ENCODE results near the gene SFT2D3.

The SFT2D3 gene

DNA sequence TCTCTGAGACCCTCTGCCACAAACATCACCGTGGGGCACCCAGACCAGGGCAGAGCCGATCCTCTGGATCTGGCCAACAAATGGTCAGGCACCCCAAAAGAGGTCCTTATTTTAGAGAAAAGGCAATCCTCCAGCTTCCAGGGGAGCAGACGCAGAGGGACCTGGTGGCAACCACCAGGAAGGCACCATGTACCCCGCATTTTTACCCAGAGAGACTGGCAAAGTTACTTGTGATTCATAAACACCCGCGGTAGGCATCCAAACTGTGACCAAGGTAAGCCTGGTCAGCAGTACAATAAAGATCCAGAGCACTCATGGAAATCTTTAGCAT is 36.4 kb upstream of the SFT2D3 start:
- no peak for FAIRE-seq

DNA sequence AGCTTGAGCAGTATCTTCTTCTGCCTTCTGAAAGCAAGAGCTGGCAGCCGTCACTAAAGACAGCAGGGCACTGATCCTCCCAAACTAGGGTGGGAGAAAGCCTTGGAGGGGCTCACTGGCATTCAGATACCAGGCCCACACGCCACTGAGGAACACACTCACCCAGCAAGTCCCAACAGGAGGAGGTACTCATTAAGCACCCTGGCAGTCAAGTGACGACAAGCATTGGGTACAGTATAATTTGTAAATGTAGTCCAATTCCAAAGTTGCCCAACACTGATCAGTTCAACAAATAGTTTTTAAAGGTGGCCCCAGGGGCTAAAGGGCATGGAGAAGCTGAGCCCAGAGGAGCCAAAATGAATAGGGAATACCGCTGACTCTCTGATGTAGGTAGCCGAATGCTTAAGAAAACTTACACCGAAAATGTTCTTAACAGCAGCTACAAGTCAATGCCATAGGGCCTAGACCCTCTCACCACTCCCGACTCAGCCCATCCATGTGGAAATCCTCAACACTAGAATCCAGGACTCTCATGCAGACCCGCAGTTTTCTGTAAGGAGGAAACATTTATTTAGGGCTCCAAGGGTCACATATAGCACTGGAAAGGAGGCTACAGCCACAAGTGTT is 35.9 kb upstream of the SFT2D3 start:
- no peak for FAIRE-seq

- no peak for FAIRE-seq
Measured at GRCh38 chr2:127669056-127669455, 32.2 kb upstream of the SFT2D3 start.

DNA sequence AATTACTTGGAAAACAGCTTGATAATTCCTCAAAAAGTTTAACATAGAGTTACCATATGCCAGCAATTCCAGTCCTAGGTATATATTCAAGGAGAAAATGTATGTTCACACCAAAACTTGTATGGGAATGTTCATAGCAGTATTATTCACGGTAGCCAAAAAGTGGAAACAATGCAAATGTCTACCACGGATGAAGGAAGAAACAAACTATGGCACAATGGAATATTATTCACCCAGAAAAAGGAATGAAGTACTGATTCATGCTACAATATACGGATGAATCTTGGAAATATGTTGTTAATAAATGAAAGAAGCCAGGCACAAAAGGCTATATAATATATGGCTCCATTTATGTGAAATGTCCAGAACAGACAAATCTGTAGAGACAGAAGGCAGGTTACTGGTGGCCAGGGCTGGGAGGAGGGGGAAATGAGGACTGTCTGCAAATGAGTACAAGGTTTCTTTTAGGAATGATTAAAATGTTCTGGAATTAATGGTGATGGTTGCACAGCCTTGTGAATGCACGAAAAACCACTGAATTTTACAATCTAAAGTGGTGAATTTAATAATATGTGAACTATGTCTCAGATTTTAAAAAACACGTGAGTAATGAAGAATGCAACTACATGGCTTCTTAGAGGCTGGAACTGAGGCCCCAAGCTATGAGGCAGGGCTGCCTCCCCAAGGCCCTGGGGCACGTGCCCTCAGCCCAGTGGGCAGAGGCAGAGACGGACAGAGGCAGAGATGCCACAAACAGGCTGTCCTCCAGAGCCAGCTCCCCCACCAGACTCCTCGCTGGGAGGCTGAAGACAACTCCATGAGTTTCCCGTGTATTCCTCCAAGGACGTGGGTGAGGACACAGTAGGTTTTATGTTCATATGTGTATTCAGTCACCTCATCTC is 31.0 kb upstream of the SFT2D3 start:
- FAIRE-seq: no peak

DNA sequence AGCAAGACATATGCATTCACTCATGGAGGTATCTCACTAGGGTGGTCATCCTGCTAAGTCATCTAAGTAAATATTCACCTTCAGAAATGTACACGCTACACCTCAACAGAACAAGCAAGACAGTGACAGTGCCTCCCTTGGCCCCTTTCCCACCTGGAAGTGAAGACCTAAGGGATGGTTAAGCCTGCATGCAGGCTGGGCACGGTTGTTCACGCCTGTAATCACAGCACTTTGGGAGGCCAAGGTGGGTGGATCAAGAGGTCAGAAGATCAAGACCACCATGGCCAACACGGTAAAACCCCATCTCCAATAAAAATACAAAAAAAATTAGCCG is 30.4 kb upstream of the SFT2D3 start:
- no peak for FAIRE-seq

DNA sequence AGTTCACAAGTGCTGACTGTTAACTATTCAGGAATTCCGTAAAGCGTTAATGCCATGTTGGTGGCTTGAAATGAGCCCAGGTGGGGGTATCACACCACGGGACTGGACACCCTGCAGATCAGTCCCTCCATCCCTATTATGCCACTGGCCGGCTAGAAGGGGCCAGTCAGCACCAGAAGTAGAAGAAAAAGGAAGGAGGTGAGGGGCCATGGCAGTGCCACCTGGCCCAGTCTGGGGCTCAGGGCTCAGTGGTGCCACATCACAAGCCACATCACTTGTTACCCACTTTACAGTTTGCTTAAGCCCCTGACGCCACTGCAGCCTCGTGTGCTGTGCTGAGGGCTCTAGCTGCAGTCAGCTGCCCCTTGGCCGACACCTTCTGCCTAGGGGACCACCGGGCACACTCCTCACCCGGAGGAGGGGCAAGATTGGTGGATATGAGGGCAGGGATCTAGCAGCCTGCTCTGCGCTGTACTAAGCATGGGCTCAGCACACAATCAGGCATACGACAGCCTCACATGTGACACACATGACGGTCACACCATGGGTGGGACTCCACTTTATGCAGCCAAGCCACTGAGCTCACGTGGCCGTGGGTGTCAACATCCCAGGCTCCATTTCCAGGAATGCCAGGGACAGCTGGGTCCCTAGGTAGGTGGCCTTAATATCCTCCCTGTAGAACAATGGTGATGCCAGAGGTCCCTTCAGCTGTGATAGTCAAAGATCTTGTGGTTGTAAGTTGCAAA is 29.6 kb upstream of the SFT2D3 start:
- no peak for FAIRE-seq

GRCh38 chr2:127672341-127673224 is 28.7 kb upstream of the SFT2D3 start:
- no peak for FAIRE-seq

DNA sequence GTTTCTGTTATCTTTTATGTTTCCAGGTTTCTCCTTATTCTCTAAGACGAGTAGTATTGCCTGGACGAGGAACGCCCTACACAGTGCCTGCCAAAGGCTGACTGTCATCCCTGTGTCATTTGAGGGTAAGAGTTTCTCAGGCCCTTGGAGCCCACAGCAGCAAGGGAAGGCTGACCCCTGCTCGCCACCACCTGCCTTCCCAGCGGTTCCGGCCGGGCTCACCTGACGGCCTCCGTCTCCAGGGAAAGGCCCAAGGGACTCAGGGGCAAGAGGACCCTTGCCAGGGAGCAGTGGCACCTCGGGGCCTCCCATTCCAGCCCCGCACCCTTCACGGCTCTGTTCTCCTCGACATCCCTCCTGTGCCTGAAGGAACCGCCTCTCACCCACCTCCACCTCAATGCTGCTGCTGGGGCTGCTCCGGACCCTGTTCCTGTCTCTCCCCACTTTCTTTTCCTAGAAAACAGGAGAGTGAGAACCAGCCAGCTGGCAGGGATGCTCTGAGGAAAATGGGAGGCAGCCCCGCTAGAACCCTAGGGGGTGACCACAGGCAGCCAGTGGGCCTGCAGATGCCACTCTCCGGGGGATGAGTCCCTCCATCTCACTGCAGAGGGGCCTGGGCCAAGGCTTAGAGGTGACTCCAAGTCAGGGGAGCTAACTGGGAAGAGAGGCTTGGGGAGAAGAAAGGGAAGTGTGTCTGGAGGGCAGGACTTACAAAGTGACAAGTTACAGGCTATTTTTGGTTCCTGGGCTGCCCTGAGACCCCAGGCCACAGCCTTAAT is 27.8 kb upstream of the SFT2D3 start:
- FAIRE-seq: no peak

DNA sequence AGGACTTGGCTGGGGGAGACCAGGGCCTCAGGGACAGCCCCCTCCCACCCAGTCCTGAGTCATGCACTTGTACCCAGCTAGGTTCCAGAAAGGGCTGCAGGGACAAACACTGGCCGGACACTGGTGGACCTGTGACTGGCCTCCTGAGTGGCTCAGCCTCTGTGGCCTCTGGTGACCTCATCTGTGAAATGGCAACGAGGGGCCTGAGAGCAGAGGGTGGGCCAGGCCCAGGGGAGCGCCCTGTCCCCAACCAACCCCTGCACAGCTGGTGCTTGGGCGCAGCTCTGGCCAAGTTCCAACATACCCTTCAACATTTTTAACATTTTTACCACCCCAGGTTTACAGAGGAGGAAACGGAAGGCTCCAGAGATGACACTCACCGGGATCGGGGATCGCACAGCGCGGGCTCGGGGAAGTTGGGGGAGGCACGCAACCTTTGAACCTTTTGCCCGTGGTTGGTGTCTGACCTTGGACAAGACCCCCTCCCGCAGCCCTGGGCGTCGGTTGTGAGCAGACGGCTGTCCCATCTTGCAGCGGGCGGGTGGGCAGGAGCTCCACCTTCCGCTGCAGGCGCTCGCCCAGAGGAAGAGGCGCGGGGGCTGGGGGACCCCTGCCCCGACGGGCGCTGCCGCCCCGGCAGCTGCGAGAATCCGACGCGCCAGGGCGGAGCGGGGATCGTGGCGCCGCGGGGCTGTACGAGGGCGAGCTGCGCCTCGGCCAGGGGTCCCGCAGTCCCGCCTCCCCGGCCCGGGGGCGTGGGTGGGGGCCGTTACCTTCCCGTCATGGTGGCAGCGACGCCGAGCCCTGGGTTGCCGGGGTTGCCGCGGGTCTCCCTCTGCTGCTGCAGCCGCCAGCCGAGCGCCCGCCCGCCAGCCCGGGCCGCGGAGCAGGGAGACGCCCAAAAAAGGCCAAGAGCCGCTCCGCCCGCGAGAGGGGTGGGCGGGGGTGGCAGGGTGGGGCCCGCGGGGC is 26.8 kb upstream of the SFT2D3 start:
- FAIRE-seq: no peak

DNA sequence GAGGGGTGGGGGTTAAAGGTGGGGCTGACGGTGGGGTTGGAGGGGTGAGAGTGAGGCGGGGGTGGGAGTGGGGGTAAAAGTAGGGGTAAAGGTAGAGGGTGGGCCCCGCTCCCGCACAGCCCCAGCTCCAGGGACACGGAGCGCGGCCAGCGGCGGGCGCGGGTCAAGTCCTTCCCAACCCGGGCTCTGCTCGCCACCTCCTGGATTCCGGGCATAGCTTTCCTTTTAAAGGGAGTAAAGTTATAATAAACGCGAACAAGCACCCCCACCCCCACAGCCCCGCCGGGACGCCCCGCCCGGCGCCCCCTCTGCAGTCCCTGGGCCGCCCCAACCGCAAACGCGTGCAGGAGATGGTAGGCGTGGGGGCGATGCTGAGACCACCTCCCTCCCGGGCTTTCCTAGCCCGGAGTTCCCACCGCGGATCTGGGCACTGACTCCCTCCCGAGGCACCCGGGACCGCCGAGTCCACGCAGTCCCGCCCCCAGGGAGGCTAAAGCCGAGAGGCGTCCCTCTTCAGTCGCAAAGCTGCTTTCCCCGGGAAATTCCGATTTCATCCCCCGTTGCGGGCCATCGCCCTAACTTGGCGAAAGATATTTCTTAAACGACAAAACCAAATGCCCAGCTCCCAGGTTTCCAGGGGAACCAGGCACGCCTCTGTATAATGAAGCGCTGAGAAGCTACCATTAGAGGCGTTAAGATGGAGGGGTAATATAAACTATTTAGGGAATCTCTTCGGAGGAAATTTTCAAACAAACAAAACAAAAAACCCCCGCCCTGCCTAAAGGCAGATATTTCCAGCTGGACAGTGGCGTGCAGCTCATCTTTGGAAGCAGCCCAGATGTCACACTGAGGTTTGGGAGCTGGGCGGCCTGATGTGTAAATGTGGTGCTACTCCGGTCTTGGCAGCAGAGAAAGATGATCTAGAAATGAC is 25.7 kb upstream of the SFT2D3 start, which contains the start of gene LIMS2:
LIMS2 (minus strand) TSS at position 200 of the 931 bp plus-strand sequence. CDS start 506 bp downstream, outside the sequence.
- FAIRE-seq: no peak

GRCh38 chr2:127676906-127677305 is 24.4 kb upstream of the SFT2D3 start:
- FAIRE-seq: no peak

DNA sequence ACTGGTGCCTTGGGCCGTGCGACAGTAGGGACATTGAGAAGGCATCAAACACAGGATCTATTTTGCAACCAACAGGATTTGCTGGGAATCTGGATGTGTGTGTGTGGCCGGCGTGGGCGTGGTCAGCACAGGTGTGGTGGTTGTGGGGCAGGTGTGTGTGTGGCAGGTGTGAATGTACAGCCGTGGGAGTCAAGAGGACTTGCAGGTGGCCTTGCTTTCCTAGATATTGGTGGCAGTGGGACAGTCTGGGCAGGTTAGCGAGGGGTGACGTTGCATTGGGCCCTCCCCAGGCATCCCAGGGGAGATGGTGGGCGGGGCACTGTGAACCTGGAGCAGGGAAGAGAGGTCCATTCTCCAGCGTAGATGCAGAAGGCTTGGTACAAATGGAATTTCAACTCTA is 22.8 kb upstream of the SFT2D3 start:
- no peak for FAIRE-seq

- no peak for FAIRE-seq
Measured at GRCh38 chr2:127678991-127679390, 22.3 kb upstream of the SFT2D3 start.

DNA sequence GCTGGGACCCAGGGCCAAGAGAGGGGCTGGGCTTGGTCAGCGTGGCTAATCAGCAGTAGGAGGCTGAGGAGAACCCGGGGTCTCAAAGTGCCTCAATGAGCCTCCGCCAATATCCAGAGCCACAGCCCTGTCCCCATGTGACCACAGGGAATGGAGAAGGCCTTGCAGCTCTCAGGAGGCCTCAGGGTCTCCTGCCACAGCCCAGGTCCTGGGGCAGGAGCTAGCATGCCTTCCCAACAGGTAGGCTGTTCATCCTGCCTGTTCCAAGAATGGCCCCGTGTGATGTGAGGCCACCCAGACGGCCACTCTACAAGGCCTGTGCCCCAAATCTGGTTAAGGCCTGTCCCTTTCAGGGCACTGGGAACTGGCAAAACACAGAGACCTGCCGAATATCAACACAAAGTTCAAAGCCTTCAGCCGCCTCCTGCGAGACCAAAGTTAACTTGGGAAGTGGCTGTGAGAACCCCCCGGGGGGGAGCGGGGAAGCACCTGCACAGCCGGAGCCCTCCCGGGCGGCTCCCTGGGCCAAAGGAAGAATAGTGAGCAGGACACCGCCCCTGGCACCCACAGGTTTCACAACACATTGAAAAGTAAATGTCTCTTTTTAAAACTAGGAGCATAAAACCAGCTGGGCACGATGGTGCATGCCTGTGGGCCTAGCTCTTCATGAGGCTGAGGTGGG is 21.5 kb upstream of the SFT2D3 start:
- no peak for FAIRE-seq

DNA sequence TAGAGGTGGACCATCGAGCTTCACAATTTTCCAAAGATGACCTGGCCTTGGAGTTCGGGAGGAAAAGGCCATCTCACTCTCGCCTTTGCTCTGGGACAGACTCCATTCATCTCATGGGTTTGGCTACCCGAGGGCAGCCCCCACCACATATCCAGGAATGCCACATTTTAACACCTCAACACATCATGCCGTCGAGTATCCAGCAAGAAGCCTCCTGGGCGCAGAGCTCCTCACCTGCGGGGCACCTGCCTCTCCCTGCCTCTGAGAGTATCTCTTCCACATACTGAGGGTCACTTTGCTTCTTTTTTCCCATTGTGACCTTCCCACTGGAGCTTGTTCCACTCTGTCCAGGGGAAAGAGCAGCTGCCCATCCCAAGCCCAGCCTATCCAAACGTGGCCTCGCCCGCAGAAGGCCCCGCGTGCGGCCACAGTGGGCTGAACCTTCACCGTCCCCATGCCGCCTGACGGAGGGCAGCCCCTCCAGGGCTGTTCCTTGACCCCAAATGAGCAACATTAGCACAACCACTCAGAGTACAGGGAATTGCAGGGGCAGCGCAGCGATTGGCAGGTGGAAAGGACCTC is 20.5 kb upstream of the SFT2D3 start:
- no peak for FAIRE-seq

- FAIRE-seq: no peak
Measured at GRCh38 chr2:127681288-127681804, 20.0 kb upstream of the SFT2D3 start.

DNA sequence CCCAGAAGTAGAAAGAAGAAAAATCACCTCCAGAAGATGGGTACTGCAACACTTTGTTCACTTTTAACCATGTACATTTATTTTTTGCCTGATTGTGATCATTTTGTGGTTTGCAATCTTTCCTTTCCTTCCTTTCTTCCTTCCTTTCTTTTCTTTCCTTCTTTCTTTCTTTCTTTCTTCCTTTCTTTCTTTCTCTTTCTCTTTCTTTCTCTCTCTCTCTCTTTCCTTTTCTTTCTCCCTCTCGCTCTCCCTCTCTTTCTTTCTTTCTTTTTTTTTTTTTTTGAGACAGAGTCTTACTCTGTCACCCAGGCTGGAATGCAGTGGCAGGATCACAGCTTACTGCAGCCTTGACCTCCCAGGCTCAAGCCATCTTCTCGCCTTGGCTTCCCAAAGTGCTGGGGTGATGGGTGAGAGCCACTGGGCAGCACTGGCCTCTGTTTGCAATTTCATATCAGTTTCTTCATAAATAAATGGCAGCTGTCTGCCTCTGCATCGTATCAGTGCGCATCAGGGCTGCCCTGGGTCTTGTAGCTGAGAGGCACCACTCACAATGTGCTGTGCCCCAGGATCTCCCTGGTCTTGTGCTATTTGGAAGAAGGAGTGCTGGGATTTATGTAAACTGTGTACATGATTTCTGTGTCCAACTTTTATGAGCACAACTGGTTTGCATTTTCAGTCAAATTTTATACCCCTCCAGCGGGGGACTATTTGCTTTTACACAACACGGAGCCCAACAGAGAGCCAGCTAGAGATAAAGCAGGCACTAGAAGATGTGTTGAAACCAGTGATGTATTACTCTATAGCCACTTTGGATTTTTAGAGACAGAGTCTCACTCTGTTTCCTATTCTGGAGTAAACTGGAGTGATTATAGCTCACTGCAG is 19.1 kb upstream of the SFT2D3 start:
- no peak for FAIRE-seq

Data from A204.1 (cell line).